SK-N-SH (cell line): ENCODE data around the gene LMBR1. TPM values are rescaled to one million over a fixed set of nuclear protein-coding genes. Genes with fewer than 3 reads are reported as not detected.

Experiments used
- CTCF ChIA-PET: fragments of 300-600, 350-600 bp; formaldehyde crosslinking; extraction: SDS; loops from one replicate; lab custom pipeline; 2021; lab: Yijun Ruan, JAX
- POLR2A ChIA-PET: fragments of 350-600 bp; sonication (Branson Sonifier 250); formaldehyde crosslinking; extraction: SDS; loops from one replicate; lab custom pipeline; 2020; ENCODE audit warnings: antibody characterized with exemption, inconsistent platforms; lab: Yijun Ruan, JAX
- DNase-seq: peaks from one replicate; pipeline ENCODE4 v3.0.0; 2012
- H2AFZ ChIP-seq: fragments of 200-600 bp; sonication (generic); 2 replicates; pipeline ENCODE4 v1.8.1; 2016; ENCODE audit warnings: antibody characterized with exemption, mild to moderate bottlenecking, low read depth
- H3F3A ChIP-seq: fragments of 200-600 bp; sonication (generic); replicated peaks from 2 replicates; pipeline ENCODE3; 2016; ENCODE audit warnings: antibody characterized with exemption, mild to moderate bottlenecking; ENCODE audit not compliant: insufficient read depth
- H3K27ac ChIP-seq, 2 experiments: fragments of 200-500 bp in 1 of 2; fragments of 200-600 bp in 1 of 2; sonication (Bioruptor generic) in 1 of 2; sonication (generic), shearing (Covaris generic) in 1 of 2; 2 replicates each; pipeline versions ENCODE4 v1.5.1 to v1.6.1; 2014 to 2016; ENCODE audit warnings: low read depth in 2 of 2, inconsistent platforms in 1 of 2, low read length in 1 of 2, mild to moderate bottlenecking in 1 of 2, mixed read lengths in 1 of 2
- H3K27me3 ChIP-seq: fragments of 200-600 bp; sonication (generic), shearing (Covaris generic); 2 replicates; pipeline ENCODE4 v1.6.1; 2016; ENCODE audit warnings: mixed run types; ENCODE audit not compliant: insufficient read depth
- H3K36me3 ChIP-seq, 2 experiments: fragments of 200-500 bp in 1 of 2; fragments of 200-600 bp in 1 of 2; sonication (Bioruptor generic) in 1 of 2; sonication (generic) in 1 of 2; replicated peaks in 1 of 2; 2 replicates each; pipeline versions ENCODE3 to v1.5.1; 2014 to 2016; ENCODE audit warnings: low read length in 1 of 2, mild to moderate bottlenecking in 1 of 2; ENCODE audit not compliant: insufficient read depth in 2 of 2, control insufficient read depth in 1 of 2
- H3K4me1 ChIP-seq, 2 experiments: fragments of 200-500 bp in 1 of 2; fragments of 200-600 bp in 1 of 2; sonication (Bioruptor generic) in 1 of 2; sonication (generic), shearing (Covaris generic) in 1 of 2; 2 replicates each; pipeline versions ENCODE4 v1.5.1 to v1.6.1; 2014 to 2016; ENCODE audit warnings: low read depth in 1 of 2, low read length in 1 of 2, mixed run types in 1 of 2; ENCODE audit not compliant: insufficient read depth in 2 of 2, control insufficient read depth in 1 of 2
- H3K4me2 ChIP-seq: fragments of 200-600 bp; sonication (generic), shearing (Covaris generic); 2 replicates; pipeline ENCODE4 v1.6.1; 2017; ENCODE audit warnings: mixed run types
- H3K4me3 ChIP-seq, 2 experiments: fragments of 200-500 bp in 1 of 2; fragments of 200-600 bp in 1 of 2; sonication (Bioruptor generic) in 1 of 2; sonication (generic), shearing (Covaris generic) in 1 of 2; 2 replicates each; pipeline versions ENCODE4 v1.5.1 to v1.8.1; 2014 to 2016; ENCODE audit warnings: low read depth in 2 of 2, inconsistent platforms in 1 of 2, low read length in 1 of 2, mild to moderate bottlenecking in 1 of 2, mixed read lengths in 1 of 2, moderate library complexity in 1 of 2
- H3K79me2 ChIP-seq: fragments of 200-600 bp; sonication (generic); 2 replicates; pipeline ENCODE4 v1.8.1; 2017; ENCODE audit warnings: mild to moderate bottlenecking; ENCODE audit not compliant: insufficient read depth
- H3K9ac ChIP-seq: fragments of 200-600 bp; sonication (generic); 2 replicates; pipeline ENCODE4 v1.6.1; 2017; ENCODE audit warnings: mixed run types
- H3K9me2 ChIP-seq: fragments of 200-600 bp; sonication (generic); 2 replicates; pipeline ENCODE4 v1.6.1; 2017; ENCODE audit warnings: mixed run types
- H3K9me3 ChIP-seq: fragments of 200-600 bp; sonication (generic); 2 replicates; pipeline ENCODE4 v1.6.1; 2017; ENCODE audit warnings: mixed run types, mild to moderate bottlenecking, moderate library complexity
- H4K20me1 ChIP-seq: fragments of 200-600 bp; sonication (generic); 2 replicates; pipeline ENCODE4 v1.6.1; 2017; ENCODE audit warnings: mild to moderate bottlenecking, mixed run types; ENCODE audit not compliant: insufficient read depth
- CHD2 ChIP-seq: fragments of 150-350 bp; IDR thresholded peaks from 2 replicates; pipeline ENCODE4 v1.6.1; 2018; ENCODE audit warnings: low read length; ENCODE audit not compliant: partially characterized antibody
- ELF1 ChIP-seq: IDR thresholded peaks from 2 replicates; pipeline ENCODE4 v1.4.0; 2012
- EP300 ChIP-seq, 2 experiments: IDR thresholded peaks; 2 replicates each; pipeline versions ENCODE4 v1.4.0 to v1.6.1; 2012; ENCODE audit warnings: borderline replicate concordance in 1 of 2, low read depth in 1 of 2, low read length in 1 of 2
- FOSL2 ChIP-seq: IDR thresholded peaks from 2 replicates; pipeline ENCODE4 v1.4.0; 2012; ENCODE audit warnings: low read depth, mild to moderate bottlenecking, moderate library complexity, borderline replicate concordance
- FOXJ3 ChIP-seq: sonication (generic); formaldehyde crosslinking; IDR thresholded peaks from 2 replicates; pipeline ENCODE4 v1.5.1; 2020; ENCODE audit warnings: mild to moderate bottlenecking, missing genetic modification reagents
- FOXM1 ChIP-seq: IDR thresholded peaks from 2 replicates; pipeline ENCODE4 v1.4.0; 2012; ENCODE audit warnings: low read depth, mild to moderate bottlenecking
- IRF3 ChIP-seq: fragments of 150-350 bp; IDR thresholded peaks from 2 replicates; pipeline ENCODE4 v1.6.1; 2016; ENCODE audit warnings: mild to moderate bottlenecking, low read depth, low read length
- MAX ChIP-seq: IDR thresholded peaks from 2 replicates; pipeline ENCODE4 v1.4.0; 2012; ENCODE audit warnings: low read depth
- MXI1 ChIP-seq: IDR thresholded peaks from 2 replicates; pipeline ENCODE4 v1.6.1; 2012; ENCODE audit warnings: mild to moderate bottlenecking, low read depth, low read length, improper control_type of control experiment
- NRF1 ChIP-seq: IDR thresholded peaks from 2 replicates; pipeline ENCODE4 v1.6.1; 2012; ENCODE audit warnings: low read depth, mild to moderate bottlenecking, low read length
- PBX3 ChIP-seq: IDR thresholded peaks from 2 replicates; pipeline ENCODE4; 2012
- RAD21 ChIP-seq: IDR thresholded peaks from 2 replicates; pipeline ENCODE4 v1.6.1; 2012; ENCODE audit warnings: mild to moderate bottlenecking, low read length
- RCOR1 ChIP-seq: fragments of 150-350 bp; IDR thresholded peaks from 2 replicates; pipeline ENCODE4 v1.6.1; 2017; ENCODE audit warnings: antibody characterized with exemption, low read length
- RFX5 ChIP-seq: IDR thresholded peaks from 2 replicates; pipeline ENCODE4 v1.6.1; 2012; ENCODE audit warnings: mild to moderate bottlenecking, improper control_type of control experiment, low read length
- SMC3 ChIP-seq: IDR thresholded peaks from 2 replicates; pipeline ENCODE4 v1.6.1; 2012; ENCODE audit warnings: low read depth, low read length, improper control_type of control experiment
- TEAD4 ChIP-seq: IDR thresholded peaks from 2 replicates; pipeline ENCODE4 v1.4.0; 2012; ENCODE audit warnings: mild to moderate bottlenecking, borderline replicate concordance; ENCODE audit not compliant: insufficient read depth
- USF2 ChIP-seq: fragments of 150-350 bp; IDR thresholded peaks from 2 replicates; pipeline ENCODE4 v1.6.1; 2017; ENCODE audit warnings: antibody characterized with exemption, low read length, low read depth, borderline replicate concordance
- YY1 ChIP-seq: IDR thresholded peaks from 2 replicates; pipeline ENCODE4 v1.4.0; 2012; ENCODE audit warnings: low read depth, mild to moderate bottlenecking
- WGBS: methylation state at CpG from one replicate; pipeline ENCODE4 v1.1.6; 2017; ENCODE audit warnings: low lambda C conversion rate; 5-methylcytosine and 5-hydroxymethylcytosine counted together
- polyA plus RNA-seq, 3 experiments: library from polyadenylated mRNA; depleted of rRNA; stranded (reverse); fragments of >200 nt; gene quantifications; 2 replicates each; pipeline ENCODE4 v1.2.3, GENCODE V29; 2012
- TF ChIP-seq, protein P1 (sequence below): IDR thresholded peaks from 2 replicates; pipeline ENCODE4 v1.4.0; 2012; ENCODE audit warnings: low read depth, borderline replicate concordance

The LMBR1 gene
- polyA plus RNA-seq, 1 of the 3 experiments (the other 2 are of a cell fraction): 24.6 TPM

GRCh38 chr7:156725073-156725472 lies 167.9 kb downstream of the LMBR1 start:
- Histone ChIP-seq H3K4me2 (no peak overlapping the region), H4K20me1 (no peaks in the 10 kb centered on the region)
- TF ChIP-seq TEAD4: no peak
- TF ChIP-seq, protein P1, sequence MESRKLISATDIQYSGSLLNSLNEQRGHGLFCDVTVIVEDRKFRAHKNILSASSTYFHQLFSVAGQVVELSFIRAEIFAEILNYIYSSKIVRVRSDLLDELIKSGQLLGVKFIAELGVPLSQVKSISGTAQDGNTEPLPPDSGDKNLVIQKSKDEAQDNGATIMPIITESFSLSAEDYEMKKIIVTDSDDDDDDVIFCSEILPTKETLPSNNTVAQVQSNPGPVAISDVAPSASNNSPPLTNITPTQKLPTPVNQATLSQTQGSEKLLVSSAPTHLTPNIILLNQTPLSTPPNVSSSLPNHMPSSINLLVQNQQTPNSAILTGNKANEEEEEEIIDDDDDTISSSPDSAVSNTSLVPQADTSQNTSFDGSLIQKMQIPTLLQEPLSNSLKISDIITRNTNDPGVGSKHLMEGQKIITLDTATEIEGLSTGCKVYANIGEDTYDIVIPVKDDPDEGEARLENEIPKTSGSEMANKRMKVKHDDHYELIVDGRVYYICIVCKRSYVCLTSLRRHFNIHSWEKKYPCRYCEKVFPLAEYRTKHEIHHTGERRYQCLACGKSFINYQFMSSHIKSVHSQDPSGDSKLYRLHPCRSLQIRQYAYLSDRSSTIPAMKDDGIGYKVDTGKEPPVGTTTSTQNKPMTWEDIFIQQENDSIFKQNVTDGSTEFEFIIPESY: no peak
- TF ChIP-seq FOXJ3 (CRISPR knock-in tag): no peak
- TF ChIP-seq YY1: no peak
- TF ChIP-seq NRF1: no peak
- TF ChIP-seq SMC3: no peak
- no peak for TF ChIP-seq USF2
- TF ChIP-seq FOSL2: no peak
- TF ChIP-seq RFX5: no peak
- no peak for TF ChIP-seq IRF3
- TF ChIP-seq, all 33 proteins: peak for 0
- POLR2A ChIA-PET: no interaction called here
- no peak for DNase-seq
- no peaks in the 10 kb centered on the region for H3K27me3 ChIP-seq
- H3K79me2 ChIP-seq: no peaks in the 10 kb centered on the region
- no peaks in the 10 kb centered on the region for H3F3A ChIP-seq
- H3K36me3 ChIP-seq: peaks cover 19 to 24% of the 10 kb centered on the region in 2 experiments
- no peak overlapping the region for H3K27ac ChIP-seq
- peaks cover 0 to 17% of the 10 kb centered on the region in 2 experiments; a peak in 2 of 4 replicates for H3K4me1 ChIP-seq
- no peak overlapping the region for H2AFZ ChIP-seq
- no peak overlapping the region for H3K4me3 ChIP-seq
- 90% methylated on average over 5 of the region's 5 CpGs for WGBS
- CTCF ChIA-PET: interaction anchor here (1.1 to 5.4 kb wide), 2 partner anchors 11 to 22 kb away, joined by 3 to 21 read pairs; no protein-coding TSS in a partner anchor
- no peak overlapping the region for H3K9ac ChIP-seq
- H3K9me2 ChIP-seq: no peaks in the 10 kb centered on the region
- H3K9me3 ChIP-seq: no peaks in the 10 kb centered on the region

GRCh38 chr7:156722043-156722826 lies 170.7 kb downstream of the LMBR1 start:
- H3K9me2 ChIP-seq: no peaks in the 10 kb centered on the region
- peak overlapping the region in 1 of 2 experiments; percentile 88; a peak in 2 of 4 replicates for H3K27ac ChIP-seq
- peaks cover 0 to 17% of the 10 kb centered on the region in 2 experiments; a peak in 2 of 4 replicates for H3K4me1 ChIP-seq
- no peaks in the 10 kb centered on the region for H3K9me3 ChIP-seq
- ChIA-PET CTCF (interaction anchor here (0.6 to 2.0 kb wide), 10 partner anchors 12 to 95 kb away, joined by 3 to 7 read pairs (median 3); no protein-coding TSS in a partner anchor), POLR2A (no interaction called here)
- DNase-seq: peak; percentile 50
- H3K79me2 ChIP-seq: no peaks in the 10 kb centered on the region
- no peak overlapping the region for H3K4me3 ChIP-seq
- no peaks in the 10 kb centered on the region for H3K27me3 ChIP-seq
- H2AFZ ChIP-seq: no peak overlapping the region
- WGBS: 59% methylated on average over 4 of the region's 4 CpGs
- H3K36me3 ChIP-seq: peaks cover 19 to 23% of the 10 kb centered on the region in 2 experiments
- H4K20me1 ChIP-seq: no peaks in the 10 kb centered on the region
- no peak overlapping the region for H3K4me2 ChIP-seq
- H3F3A ChIP-seq: no peaks in the 10 kb centered on the region
- H3K9ac ChIP-seq: no peak overlapping the region
- TF ChIP-seq MXI1: peak; percentile 68; the same call in 1 of the 2 replicates
- peak; percentile 60 for TF ChIP-seq PBX3
- no peak for TF ChIP-seq ELF1
- no peak for TF ChIP-seq FOXM1
- no peak for TF ChIP-seq IRF3
- TF ChIP-seq MAX: no peak
- peak; percentile 8 for TF ChIP-seq CHD2
- no peak for TF ChIP-seq SMC3
- no peak for TF ChIP-seq RAD21
- TF ChIP-seq RFX5: peak; percentile 71
- TF ChIP-seq RCOR1: 0 out of 2 replicates have a peak, but pooled peaks have one; percentile 35
- TF ChIP-seq EP300 (IDR thresholded peaks at IDR 0.05; ENCODE audit: borderline replicate concordance in 1 of 2, low read depth in 1 of 2, low read length in 1 of 2): peak in 1 of 2 experiments; percentile 58; a peak in 2 of 4 replicates
- TF ChIP-seq FOSL2: no peak
